ENCODE results near the gene STMP1.
"Not testable (repeated sequence)": the region's sequence is repeated elsewhere in the genome, so short reads cannot be mapped to it uniquely, and the experiment has no call there.

Gene STMP1

DNA sequence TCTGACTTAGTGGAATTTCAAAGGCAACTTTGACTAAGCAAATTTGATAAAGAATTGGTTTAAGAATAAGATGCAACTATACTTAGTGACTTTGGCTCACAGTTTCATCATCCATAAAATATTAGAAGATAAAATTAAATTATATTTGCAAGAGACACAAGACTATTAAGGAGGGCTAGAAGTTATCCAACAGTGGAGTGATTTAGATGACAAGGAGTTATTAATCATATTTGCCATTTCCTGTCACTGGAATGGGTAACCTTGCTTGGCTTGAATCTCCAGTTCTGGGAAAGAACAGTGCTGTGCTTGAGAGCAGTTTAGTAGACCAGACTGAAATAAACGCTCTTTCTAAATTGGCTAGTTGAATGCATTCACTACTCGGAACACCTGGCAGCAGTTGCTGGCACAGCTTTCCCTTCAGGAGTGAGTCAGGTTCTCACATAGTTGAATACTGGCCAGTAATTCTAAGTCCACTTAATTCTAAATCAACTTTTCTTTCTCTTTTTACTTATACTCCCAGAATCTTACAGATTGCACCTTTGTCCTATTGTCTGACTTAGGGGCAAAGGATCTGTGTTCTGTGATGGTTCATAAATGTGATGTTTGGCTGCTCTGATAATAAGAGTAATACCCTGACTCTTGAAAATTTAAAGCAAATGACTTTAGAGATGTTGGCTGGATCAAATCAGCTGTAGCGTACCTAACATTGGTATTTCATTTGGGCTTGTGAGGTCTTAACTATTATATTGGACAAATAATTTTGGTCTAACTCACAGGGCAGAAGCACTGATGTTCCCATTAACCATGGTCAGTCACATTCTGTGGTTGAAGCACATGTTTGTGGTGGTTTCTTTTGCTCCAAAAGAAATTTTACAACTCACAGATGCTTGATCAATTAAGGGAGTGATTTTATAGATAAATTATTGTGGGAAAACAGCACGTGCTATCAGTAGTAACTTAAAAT lies 16.6 kb downstream of the STMP1 start:
- peaks cover 6% of the 10 kb centered on the region for H3K4me1 Mint-ChIP-seq
- no peak for DNase-seq (ENCODE audit: low spot score in 2 of 2)
- H3K36me3 Mint-ChIP-seq: peaks cover 40% of the 10 kb centered on the region
- H3K27ac Mint-ChIP-seq: no peak overlapping the region
- no peaks in the 10 kb centered on the region for H3K9me3 Mint-ChIP-seq
- ATAC-seq: no peak
- no peak overlapping the region for H3K4me3 Mint-ChIP-seq

DNA sequence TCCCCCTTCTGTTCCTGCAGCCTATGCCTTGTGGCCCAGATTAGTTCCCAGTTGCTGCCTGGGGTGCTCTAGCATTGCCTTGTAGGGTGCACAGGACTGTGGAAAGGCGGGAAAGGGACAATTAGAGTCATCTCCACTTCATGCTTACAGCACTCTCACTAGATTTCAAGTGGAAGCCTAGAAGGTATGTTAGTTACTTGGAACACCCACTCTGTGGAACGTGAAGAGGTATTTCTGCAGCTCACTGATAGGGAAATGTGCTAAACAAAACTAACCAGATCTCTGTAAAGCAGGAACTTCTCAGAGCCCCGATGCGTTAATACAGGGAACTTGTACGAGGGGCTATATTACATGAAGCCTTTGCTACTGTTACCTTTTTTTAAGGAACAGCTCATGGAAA lies 19.4 kb downstream of the STMP1 start:
- DNase-seq (ENCODE audit: low spot score in 2 of 2) (no peak), ATAC-seq (no peak)
- Mint-ChIP-seq H3K4me3 (no peak overlapping the region), H3K36me3 (peaks cover 18% of the 10 kb centered on the region), H3K4me1 (peaks cover 6% of the 10 kb centered on the region), H3K27ac (no peak overlapping the region), H3K9me3 (no peaks in the 10 kb centered on the region)

DNA sequence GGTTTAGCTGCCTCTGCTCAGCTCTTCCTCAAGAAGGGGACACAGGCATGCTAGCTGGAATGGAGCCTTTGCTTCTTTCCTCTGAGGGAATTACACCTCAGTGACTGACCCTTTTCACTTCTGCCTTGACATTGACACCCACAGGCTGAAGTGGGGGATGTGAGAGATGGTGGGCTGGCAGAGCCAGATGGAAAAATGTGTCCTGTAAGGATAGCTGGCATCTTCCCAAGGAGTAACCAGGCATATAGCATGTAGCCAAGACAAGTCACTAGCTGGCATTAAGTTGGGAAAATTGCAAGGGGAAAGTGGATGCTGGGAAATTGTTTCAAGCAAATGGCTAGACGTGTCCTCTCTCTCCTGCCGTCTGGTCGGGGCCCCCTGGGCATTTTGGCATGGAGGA lies 19.9 kb downstream of the STMP1 start:
- peaks cover 14% of the 10 kb centered on the region for H3K36me3 Mint-ChIP-seq
- H3K27ac Mint-ChIP-seq: no peak overlapping the region
- no peaks in the 10 kb centered on the region for H3K9me3 Mint-ChIP-seq
- no peak for DNase-seq (ENCODE audit: low spot score in 2 of 2)
- H3K4me1 Mint-ChIP-seq: peaks cover 6% of the 10 kb centered on the region
- H3K4me3 Mint-ChIP-seq: no peak overlapping the region
- no peak for ATAC-seq

DNA sequence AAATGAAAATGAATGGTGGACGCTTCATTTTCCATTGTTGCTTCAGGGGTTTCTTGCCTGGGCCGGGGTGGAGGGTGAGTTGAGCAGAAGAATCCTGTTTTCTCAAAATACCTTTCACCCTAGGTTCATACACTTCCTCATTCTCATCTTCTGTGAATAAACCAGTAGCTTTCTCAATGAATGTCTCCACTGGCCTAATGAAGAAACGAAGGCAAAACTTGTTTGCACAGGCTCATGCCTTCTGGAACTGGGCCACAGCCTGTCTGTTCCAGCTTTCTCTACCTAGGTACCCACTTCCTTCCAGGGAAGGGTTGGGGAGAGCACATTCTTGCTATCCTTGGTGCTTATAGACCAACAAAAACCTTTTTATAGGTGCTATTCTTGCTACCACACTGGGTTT lies 21.3 kb downstream of the STMP1 start:
- no peak overlapping the region for H3K4me3 Mint-ChIP-seq
- no peak overlapping the region for H3K27ac Mint-ChIP-seq
- H3K9me3 Mint-ChIP-seq: no peaks in the 10 kb centered on the region
- ATAC-seq: no peak
- peaks cover 6% of the 10 kb centered on the region for H3K4me1 Mint-ChIP-seq
- peaks cover 7% of the 10 kb centered on the region for H3K36me3 Mint-ChIP-seq
- no peak for DNase-seq (ENCODE audit: low spot score in 2 of 2)

DNA sequence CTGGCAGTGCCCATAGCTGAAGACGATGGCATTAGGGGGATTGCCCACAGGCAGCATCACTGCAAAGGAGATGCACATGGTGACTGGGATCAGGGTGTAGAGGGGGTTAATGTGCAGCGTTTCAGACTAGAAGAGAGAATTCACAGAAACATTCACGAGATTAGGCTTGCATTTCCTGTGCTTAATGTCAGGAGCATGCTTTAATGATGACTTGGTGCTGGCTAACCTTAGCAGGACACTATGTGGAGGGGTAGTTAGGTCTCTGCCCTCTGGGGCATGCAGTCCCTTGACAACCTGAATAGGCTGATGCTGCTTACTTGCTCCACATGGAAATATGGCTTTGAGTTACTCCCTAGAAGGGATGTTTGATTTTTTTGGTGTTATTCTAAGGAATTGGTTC lies 21.8 kb downstream of the STMP1 start:
- Mint-ChIP-seq H3K27ac (peak overlapping the region; percentile 12), H3K4me1 (peaks cover 6% of the 10 kb centered on the region), H3K36me3 (peaks cover 7% of the 10 kb centered on the region), H3K4me3 (no peak overlapping the region), H3K9me3 (no peaks in the 10 kb centered on the region)
- DNase-seq (ENCODE audit: low spot score in 2 of 2) (no peak), ATAC-seq (no peak)

DNA sequence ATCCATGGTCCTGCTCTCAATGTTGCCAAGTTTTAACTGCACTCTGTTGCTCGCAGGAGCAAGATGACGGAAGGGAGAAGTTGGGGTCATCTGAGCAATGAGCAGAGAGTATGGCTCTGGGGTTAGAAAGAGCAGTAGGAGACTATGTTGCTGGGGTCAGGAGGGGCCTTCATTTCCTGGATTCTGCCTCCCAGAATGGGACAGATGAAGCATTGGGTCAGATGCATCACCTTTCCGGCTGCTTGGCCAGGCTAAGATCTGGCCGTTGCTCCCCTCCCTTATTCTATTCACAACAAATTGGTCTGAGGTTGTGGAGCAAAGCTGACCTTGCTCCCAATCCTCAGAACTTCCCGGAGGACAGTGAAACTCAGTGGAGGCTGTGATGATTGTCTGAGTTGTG lies 22.4 kb downstream of the STMP1 start:
- ATAC-seq: no peak
- Mint-ChIP-seq H3K27ac (peak overlapping the region; percentile 12), H3K4me3 (no peak overlapping the region), H3K9me3 (no peaks in the 10 kb centered on the region), H3K36me3 (peaks cover 7% of the 10 kb centered on the region), H3K4me1 (peaks cover 6% of the 10 kb centered on the region)
- no peak for DNase-seq (ENCODE audit: low spot score in 2 of 2)

DNA sequence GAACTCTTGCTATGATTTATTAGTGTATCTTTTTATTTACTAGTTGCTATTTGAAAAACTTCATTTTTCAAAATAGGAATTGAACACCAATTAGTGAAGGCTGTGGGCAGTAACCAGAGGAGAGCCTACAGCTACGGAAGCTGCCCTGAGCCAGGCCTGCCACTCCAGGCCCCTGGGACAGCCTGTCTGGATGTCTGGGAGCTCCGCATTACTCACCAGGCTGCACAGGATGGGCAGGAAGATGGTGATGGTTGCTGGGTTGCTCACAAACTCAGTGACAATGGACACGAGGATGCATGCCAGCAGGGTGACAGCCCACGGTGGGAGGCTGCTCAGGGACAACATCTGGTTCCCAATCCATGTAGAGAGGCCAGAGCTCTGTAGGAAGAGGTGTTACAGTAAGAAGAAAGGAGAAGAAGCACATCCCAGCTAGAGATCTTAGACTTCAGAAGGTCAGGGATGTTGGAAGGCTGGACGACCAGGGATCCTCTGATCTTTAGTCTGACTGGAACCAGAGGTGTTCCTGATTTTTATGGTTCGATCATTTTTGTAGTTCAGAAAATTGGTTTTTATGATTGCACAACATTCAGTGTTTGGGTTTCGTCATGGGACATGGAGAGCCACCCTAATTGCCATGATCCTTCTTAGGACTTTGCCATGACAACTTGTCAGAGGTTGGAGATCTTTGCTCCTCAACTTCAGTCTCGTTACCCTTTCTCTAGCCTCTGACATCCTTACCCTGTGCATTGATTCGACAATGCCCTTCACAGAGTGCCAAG lies 23.2 kb downstream of the STMP1 start:
- Mint-ChIP-seq H3K36me3 (peaks cover 7% of the 10 kb centered on the region), H3K27ac (no peak overlapping the region), H3K4me1 (peaks cover 2% of the 10 kb centered on the region), H3K9me3 (no peaks in the 10 kb centered on the region), H3K4me3 (no peak overlapping the region)
- DNase-seq (ENCODE audit: low spot score in 2 of 2) (no peak), ATAC-seq (no peak)

DNA sequence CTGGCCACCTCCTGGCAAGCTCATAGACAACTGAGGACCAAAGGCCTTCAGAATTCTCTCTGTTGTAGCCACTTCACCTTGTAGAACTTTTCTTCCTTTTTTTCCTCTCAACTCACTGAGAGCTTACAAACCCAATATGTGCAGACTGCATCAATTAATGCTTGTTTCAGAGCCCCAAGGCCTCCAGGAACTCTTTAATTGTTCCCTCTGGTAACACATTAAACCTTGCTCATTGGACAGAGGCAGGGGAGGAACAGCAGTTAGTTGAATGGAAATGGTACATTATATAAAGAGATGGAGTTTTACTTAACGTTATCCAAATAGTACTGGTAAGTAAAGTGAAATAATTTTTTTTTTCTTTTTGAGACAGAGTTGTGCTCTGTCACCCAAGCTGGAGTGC lies 25.2 kb downstream of the STMP1 start:
- Mint-ChIP-seq H3K36me3 (peaks cover 7% of the 10 kb centered on the region), H3K4me1 (no peaks in the 10 kb centered on the region), H3K9me3 (no peaks in the 10 kb centered on the region), H3K4me3 (no peak overlapping the region), H3K27ac (no peak overlapping the region)
- no peak for DNase-seq (ENCODE audit: low spot score in 2 of 2)
- no peak for ATAC-seq

DNA sequence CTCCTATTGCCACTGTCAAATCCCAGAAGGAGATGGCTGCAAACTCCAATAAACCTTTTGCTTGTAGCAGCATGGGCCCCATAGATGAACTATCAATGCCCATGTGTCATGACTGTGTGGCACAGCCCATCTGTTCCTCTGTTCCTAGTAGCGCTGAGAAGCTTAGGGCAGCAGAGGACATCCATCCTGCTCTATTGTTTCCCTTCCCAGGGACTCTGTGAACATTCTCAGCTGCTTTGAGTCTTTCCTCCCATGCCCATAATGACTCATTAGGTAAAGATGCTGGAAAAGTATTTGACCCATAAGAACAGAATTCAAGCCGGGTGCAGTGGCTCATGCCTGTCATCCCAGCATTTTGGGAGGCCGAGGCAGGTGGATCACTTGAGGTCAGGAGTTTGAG lies 28.3 kb downstream of the STMP1 start:
- no peaks in the 10 kb centered on the region for H3K4me1 Mint-ChIP-seq
- no peak overlapping the region for H3K27ac Mint-ChIP-seq
- no peak overlapping the region for H3K4me3 Mint-ChIP-seq
- DNase-seq (ENCODE audit: low spot score in 2 of 2): no peak
- no peak for ATAC-seq
- no peaks in the 10 kb centered on the region for H3K36me3 Mint-ChIP-seq
- no peaks in the 10 kb centered on the region for H3K9me3 Mint-ChIP-seq

DNA sequence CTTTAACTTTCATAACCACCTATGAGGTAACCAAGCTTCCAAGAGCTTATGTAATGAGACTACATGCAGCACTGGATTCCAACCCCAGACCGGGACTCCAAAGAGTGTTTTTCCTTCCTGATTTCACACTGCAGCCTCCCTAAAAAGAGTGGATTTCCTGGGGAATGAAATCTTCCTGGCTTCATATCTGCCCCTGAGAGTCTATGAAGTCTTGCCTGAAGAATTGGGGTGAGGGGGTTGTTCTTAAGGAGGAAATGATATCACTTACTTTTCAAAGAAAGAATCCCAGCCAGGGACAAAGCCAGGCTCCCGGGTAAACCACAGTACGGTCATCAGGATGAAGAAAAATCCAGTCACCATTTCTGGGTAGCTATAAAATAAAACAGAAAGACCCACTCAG lies 29.7 kb downstream of the STMP1 start:
- no peaks in the 10 kb centered on the region for H3K9me3 Mint-ChIP-seq
- no peak for ATAC-seq
- H3K36me3 Mint-ChIP-seq: no peaks in the 10 kb centered on the region
- no peak overlapping the region for H3K4me3 Mint-ChIP-seq
- no peaks in the 10 kb centered on the region for H3K4me1 Mint-ChIP-seq
- DNase-seq (ENCODE audit: low spot score in 2 of 2): no peak
- no peak overlapping the region for H3K27ac Mint-ChIP-seq

DNA sequence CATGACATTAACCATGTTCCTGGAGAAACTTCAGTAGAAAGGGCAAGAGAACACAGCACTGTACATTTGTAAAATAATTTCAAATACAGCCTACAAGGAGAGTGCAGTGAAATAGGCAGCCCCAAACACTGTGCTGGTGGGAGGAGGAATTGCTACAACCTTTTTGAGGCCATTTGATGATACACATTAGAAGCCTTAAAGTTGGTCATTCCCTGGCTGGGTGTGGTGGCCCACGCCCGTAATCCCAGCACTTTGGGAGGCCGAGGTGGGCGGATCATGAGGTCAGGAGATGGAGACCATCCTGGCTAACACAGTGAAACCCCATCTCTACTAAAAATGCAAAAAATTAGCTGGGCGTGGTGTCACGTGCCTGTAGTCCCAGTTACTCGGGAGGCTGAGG lies 30.3 kb downstream of the STMP1 start:
- not testable (repeated sequence) for H3K36me3 Mint-ChIP-seq; H3K4me1 Mint-ChIP-seq; ATAC-seq; DNase-seq (ENCODE audit: low spot score in 2 of 2); H3K4me3 Mint-ChIP-seq; H3K27ac Mint-ChIP-seq; H3K9me3 Mint-ChIP-seq

DNA sequence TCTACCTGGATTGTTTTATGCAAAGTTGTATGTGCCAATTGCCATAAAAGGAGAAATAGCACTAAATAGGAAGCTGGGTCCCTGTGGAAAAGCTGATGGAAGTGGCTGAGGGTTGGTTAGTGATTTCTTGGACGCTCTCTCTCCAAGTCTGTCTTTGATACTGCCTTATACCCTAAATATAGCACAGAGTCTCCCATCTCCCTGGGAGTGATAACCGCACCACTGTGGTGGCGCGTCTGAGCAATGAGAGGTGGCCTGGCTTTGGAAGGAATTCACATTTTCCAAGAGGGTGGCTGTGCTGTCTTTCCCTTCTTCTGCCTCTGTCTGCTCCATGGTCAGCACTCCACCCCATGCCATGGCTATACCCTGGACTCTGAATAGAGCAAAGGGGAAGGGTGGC lies 31.2 kb downstream of the STMP1 start:
- no peak overlapping the region for H3K4me3 Mint-ChIP-seq
- DNase-seq (ENCODE audit: low spot score in 2 of 2) (no peak), ATAC-seq (no peak)
- H3K9me3 Mint-ChIP-seq: no peaks in the 10 kb centered on the region
- H3K27ac Mint-ChIP-seq: no peak overlapping the region
- no peaks in the 10 kb centered on the region for H3K36me3 Mint-ChIP-seq
- no peaks in the 10 kb centered on the region for H3K4me1 Mint-ChIP-seq

DNA sequence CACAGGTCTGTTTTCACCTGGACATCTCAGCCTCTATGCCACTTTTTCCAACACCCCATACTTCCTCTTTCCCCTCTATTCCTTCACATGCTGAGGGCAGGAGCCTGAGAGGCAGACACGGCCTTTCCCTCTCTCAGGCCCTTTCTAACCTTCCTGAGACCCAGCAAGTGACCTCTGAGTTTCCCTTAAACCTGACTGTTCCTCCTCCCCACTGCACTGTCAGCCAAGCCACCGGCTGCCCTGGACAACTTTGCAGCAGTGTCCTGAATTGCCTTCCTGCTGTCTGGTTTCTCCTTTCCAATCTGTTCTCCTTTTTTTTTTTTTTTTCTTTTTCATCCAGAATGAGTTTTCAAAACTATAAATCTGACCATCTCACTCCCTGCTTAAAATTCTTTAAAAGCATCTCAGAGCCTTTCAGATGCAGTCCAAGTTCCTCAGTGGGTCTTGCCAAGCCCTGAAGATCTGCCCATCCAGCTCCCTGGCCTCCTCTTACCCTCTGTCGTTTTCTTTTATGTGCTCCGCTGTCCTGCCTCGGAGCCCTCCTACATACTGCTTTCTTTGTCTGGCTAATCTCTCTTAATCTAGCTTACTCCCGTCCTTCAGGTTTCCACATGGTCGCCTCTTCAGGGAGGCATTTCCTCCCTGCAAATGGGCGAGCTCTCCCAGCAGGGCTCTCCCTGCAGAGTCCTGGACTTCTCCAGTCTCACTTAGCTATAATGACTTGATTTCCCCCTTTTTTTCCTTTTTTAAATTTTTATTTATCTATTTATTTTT lies 35.1 kb downstream of the STMP1 start:
- H3K4me3 Mint-ChIP-seq: no peak overlapping the region

DNA sequence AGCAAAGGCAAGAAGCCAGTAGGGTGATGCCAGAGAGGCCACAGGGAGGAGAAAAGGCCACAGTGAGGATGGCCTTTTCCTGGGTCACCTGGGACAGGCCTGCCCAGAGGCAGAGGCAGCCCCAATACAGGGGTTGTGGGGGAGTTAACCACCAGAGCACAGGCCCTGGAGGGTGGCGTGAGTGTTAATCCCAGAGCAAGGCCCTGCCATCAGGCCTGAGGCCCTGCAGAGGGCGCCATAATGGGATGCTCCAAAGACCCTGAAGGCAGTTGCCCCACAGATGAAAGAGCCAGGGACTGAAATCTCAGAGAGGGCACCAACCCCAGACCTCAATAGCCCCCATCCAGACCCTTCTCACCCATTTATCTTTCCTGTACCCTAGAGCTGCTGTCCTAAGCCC lies 41.8 kb downstream of the STMP1 start:
- no peaks in the 10 kb centered on the region for H3K36me3 Mint-ChIP-seq

More for the DNA sequence above, 35.1 kb downstream of the STMP1 start:
- Mint-ChIP-seq H3K9me3 (no peaks in the 10 kb centered on the region), H3K4me1 (no peaks in the 10 kb centered on the region), H3K27ac (peak overlapping the region; percentile 52), H3K36me3 (no peaks in the 10 kb centered on the region)
- no peak for ATAC-seq
- no peak for DNase-seq (ENCODE audit: low spot score in 2 of 2)

DNA sequence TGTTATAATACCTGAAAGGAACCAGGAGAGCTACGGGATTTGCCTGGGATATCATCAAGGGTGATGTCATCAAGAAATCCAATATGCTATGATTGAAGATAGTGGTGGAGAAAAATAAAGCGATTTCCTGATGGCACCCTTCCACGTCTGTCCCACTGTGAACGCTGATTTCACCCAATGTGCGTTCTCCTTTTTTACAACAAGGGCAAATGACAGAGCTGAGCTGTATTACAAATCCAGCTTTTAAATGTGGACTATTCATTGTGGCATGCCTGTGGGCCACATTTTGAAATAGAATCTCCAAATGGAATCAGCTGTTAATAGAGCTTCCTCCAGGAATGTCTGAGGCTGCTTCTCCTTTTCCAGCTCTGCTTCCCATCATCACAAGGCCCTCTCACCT lies 42.4 kb downstream of the STMP1 start:
- DNase-seq (ENCODE audit: low spot score in 2 of 2) (no peak), ATAC-seq (no peak)
- Mint-ChIP-seq H3K9me3 (no peaks in the 10 kb centered on the region), H3K4me1 (no peaks in the 10 kb centered on the region), H3K27ac (no peak overlapping the region), H3K4me3 (no peak overlapping the region), H3K36me3 (no peaks in the 10 kb centered on the region)

More for the DNA sequence above, 41.8 kb downstream of the STMP1 start:
- Mint-ChIP-seq H3K4me3 (no peak overlapping the region), H3K27ac (no peak overlapping the region), H3K4me1 (no peaks in the 10 kb centered on the region), H3K9me3 (no peaks in the 10 kb centered on the region)
- ATAC-seq (no peak), DNase-seq (ENCODE audit: low spot score in 2 of 2) (no peak)

Data from stimulated activated effector memory CD8-positive, alpha-beta T cell treated with anti-CD3 and anti-CD28 coated beads, Interleukin-12 subunit alpha, Interleukin-12 subunit beta, amount 100 ng/mL, for 72 hours (primary cell).